Measurements from ENCODE around the gene MSMP.

The MSMP gene

DNA sequence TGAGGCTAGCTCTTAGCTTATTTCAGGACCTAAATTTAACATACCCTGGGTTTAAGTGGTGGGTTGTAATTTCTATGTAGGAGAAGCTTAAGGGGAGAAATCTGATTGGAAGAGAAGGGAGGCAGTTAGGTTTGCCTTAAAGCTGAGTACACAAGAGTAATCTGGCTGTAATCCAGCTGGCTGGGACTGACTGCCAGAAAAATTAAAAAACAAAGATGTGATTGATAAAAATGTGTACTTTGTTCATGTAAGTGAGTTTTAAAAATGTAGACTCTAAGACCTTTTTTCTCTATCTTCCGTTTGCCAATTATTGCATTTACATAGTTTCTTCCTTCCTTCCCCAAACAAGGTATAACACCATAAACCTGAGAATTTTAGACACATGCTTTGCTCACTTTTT lies 17.5 kb upstream of the MSMP start:
- no peak for DNase-seq (ENCODE audit: low read depth in 2 of 2)

DNA sequence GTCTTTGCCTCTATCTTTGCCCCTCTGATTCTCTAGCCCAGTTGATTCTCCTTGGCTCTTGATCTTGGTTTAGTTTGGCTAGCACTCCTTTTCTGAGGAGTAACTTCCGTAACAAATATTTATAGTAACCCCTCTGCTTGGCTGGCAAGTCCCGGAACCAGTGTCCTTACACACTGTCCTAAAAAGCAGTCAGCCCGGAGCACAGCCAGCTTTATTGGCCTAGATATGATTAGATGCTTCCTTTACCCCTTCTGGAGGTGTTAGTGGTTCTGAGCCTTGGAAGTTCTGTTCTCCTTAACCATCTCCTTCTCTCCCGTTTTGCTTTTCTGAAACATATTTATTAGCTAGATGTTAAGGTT lies 17.0 kb upstream of the MSMP start:
- no peak for DNase-seq (ENCODE audit: low read depth in 2 of 2)

DNA sequence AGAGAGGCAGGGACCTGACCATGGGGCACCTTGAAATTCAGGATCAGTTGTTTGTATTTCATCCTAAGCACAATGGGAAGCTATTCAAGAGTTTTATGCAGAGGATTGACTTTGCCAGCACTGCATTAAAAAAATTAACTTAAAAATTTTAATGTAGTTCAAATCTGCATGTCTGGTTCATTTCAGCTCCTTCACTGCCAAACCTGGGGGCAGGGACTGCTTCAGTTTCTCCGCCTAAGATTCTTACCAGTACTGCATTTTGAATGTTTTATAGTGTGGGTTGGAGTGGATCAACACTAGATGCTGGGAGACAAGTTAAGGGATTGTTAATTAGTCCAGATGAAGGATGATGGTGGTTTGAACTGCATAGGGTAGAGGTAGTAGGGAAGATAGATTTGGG lies 15.7 kb upstream of the MSMP start:
- DNase-seq (ENCODE audit: low read depth in 2 of 2) = no peak

DNA sequence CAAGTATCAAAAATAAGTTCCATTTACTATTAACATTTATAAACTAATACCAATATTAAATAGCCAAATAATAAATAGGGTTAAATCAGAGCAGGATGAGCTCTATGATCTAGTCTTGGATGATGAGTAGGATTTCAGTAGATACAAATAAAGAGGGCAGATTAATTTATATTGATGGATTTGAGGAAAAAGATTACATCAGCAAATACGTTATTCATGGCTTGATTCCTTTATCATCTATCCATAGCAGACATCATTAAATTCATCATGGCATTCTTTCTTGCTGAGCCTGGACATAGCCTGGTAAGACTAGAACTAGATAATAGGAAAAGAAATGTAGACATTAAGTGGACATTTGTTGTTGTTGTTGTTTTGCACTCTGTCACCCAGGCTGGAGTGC lies 13.4 kb upstream of the MSMP start:
- no peak for DNase-seq (ENCODE audit: low read depth in 2 of 2)

DNA sequence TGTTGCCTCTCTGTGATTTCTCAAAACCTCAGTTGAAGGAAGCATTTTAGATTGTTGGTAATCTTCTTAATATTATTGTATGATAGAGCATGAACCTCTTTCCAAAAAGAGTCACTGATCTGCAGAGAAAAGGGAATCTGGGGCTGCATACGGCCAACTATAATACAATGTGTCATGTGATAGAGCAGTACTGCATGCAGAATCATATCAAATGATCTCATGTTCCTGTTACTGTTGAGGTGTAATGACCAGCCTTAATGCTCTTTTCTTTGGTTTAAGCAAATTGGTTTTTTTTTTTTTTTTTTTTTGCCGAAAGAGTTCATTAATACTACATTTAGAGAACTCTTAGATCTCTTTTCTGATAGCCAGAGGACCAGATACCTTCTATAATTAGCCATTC lies 12.9 kb upstream of the MSMP start:
- no peak for DNase-seq (ENCODE audit: low read depth in 2 of 2)

DNA sequence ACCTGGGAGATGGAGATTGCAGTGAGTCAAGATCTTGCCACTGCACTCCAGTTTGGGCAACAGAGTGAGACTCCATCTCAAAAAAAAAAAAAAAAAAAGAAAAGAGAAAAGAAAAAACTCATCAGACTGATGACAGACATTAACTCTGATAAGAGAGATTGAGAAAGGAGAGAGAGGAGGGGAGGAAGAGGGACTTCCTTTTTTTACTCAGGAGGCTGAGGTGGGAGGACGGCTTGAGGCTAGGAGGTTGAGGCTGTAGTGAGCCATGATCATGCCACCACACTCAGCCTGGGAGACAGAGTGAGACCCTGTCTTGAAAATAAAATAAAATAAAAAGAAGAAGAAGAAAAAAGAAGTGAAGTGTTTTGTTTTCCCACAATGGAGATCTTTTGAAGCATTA lies 9.7 kb upstream of the MSMP start:
- DNase-seq (ENCODE audit: low read depth in 2 of 2) = no peak

DNA sequence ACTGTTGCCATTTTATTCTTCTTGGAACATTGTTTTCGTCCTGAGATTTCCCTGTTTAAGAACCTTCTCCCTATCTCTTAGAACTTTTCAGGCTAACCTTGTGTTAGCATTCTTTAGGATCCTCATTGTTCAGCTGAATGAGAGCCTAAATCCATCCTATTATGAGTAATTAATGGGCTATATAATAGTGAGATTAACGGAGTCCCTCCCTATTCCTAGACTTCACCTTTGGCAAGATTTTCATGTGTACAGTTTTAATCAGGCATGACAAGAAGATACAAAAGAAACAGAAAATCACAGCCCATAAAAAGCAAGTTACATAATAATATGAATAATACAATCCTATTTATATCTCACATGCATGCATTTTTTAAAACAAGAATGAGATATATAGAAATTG lies 9.1 kb upstream of the MSMP start:
- no peak for DNase-seq (ENCODE audit: low read depth in 2 of 2)

DNA sequence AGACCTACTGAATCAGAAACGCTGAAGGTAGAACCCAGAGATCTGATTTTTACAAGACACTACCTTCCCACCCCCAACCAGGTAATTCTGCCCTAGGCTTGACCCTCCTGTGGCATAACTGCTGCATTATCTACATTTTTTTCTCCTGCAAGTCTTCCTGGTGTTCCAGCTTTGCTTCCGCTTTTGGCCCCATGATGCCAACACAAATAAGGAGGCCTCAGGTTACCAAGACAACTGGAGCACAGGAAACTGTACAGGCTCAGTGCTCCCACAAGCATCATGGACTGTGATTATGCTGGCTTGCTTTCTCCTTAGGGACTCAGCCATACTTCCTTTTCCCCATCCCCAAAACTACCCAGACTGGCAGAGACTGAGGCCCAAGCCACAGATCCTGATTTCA lies 6.6 kb upstream of the MSMP start:
- no peak for DNase-seq (ENCODE audit: low read depth in 2 of 2)

DNA sequence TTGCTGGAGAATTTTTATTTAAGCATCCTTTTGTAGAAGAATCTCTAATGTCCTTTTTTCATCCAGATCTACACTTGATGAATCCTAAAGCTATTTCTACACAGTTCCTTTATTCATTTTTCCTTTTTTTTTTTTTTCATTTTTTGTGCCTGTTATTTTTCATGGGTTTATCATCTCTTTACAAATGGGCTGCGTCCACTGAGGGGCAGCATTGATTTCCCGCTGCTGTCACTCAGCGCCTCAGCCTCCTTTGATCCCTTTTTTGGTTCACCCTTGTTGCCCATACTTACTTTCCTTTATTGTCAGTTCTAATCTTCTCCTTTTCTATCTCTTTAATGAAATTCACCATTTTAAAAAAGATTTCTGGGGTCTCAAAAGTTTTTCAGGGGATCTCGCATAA lies 5.7 kb upstream of the MSMP start:
- no peak for DNase-seq (ENCODE audit: low read depth in 2 of 2)

DNA sequence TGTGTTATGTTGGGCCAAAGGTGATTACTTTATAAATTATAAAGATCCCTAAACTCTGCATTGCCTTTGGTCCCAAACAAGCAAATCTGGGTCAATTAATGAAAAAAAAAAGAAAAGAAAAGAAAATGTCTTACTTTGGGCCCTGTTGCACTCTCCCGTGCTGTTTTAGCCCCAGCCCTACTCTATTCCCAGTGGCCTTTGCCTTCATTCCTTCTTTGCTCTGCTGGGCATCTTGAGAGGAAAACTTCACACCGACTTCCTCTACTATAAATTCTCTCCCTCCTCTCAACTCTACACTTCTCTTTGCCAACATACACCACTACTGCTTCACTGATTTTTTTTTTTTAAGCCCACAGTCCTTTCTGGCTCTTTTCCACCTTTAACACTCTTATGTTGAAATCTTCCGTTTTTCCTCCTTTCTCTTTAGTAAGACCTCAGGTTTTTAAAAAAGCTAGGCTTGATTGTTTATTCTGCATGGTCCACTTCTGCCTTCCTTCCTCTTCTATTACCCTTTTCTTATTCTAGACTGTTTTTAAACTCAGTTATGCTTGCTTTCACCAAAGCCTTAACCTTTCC lies 4.5 kb upstream of the MSMP start:
- no peak for DNase-seq (ENCODE audit: low read depth in 2 of 2)

DNA sequence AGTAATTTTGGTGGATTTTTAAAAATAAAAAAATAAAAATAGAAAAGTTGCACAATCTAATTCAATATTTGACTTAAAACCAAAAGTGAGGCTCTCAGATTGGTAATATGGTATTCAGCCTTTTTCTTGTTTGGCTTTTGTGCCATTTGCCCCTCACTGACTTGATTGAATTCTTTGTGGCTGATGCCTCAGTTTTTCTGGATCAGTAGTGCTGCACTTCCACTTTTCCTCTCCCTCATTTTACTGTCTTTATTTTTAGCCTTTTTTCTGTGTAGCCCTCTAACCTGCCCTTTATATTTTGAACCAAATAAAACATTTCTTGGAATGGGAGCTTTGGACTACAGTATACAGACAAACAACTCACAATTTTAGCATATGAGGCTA lies 3.8 kb upstream of the MSMP start:
- no peak for DNase-seq (ENCODE audit: low read depth in 2 of 2)

DNA sequence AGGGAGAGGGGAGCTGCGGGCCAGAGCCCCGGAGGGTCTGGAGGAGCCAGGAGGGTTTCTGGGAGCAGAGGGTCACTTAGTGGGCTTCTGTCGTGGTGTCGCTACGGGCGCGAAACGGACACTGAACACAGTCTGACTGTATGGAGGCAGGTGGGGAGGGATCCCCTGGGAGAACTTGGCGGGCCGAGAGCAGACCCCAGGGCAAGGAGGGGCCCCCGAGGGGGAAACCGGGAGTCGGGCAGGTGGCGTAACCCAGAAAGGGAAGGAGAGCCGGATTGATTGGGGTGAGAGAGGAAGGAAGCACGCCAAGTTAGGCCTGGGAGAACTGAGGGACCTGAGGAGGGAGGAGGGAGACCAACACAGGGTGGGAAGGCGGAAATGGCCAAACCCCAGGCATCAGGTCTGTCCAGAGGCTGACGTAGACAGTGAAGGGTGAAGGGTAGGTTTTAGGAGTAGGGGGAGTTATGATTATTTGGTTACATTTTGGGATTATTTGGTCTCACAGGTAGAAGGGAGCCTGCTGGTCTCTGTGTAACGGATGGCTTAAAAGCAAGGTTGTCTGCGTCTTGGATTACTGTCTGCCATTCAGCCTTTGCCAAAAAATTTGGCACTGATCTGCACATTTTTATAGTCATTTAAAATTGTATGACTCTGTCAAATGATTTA lies 3.3 kb upstream of the MSMP start:
- DNase-seq (ENCODE audit: low read depth in 2 of 2) = no peak

DNA sequence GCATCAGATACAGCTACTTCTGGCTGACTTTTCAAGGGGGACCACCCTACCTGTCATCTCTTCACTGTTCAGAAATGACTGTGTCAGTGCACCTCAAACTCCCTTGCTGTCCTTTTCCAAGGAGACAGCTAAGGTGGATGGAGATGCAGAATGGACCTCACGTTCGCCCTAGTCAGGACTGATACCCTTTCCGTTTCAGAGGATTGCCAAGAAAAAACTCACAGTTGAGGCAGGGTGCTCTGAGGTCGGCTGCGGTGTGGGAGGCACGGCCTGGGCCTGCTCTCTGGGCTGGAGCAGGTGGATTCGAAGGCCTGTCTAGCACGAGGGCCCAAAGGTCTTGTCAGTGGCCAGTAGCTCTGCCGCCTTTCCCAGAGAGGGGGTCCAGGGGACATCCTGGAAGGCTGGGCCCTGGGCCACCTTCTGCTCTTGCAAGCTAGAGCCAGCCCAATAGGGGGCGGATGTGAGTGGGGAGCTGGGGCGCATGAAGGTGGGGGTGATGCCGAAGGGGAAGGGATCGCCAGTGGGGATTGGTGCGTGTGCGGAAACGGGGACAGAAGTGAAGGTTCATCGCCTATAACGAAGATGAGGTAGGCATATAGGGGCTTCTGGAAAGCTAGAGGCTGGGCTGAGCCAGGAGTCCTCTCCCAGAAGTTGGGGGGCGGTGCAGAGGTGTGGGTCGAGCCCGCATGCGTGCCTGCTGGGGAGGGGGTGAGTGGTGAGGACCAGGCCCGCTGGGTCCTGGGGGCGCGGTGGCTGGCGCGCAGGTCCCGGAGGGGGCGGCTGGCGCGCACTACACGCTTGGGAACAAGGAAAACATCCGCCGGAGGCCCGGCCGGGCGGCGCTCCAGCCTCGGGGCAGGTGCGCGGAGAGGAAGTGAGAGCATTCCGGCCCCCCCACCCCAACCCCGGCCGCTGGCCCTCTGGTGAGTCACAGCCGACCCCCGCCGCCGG lies 2.5 kb upstream of the MSMP start:
- DNase-seq (ENCODE audit: low read depth in 2 of 2) = peak in 1 of 2 donors; percentile 59

DNA sequence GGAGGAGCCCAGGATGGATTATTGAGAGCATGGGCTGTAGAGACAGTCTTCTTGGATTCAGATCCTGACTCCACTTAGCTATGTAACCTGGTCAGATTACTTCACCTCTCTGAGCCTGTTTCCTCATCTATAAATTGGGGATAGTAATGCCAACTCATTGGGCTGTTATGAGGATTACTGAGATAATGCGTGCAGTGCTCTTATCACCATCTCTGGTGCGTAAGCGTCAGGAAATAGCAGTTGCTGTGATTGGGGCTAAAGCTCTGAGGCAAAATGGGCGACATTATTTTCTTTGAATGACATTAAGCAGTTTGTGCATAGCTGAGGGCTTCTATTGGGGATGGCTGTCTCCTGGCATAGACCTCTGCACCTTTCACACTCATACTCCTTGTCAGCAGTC lies 995 bp upstream of the MSMP start:
- DNase-seq (ENCODE audit: low read depth in 2 of 2) = no peak

DNA sequence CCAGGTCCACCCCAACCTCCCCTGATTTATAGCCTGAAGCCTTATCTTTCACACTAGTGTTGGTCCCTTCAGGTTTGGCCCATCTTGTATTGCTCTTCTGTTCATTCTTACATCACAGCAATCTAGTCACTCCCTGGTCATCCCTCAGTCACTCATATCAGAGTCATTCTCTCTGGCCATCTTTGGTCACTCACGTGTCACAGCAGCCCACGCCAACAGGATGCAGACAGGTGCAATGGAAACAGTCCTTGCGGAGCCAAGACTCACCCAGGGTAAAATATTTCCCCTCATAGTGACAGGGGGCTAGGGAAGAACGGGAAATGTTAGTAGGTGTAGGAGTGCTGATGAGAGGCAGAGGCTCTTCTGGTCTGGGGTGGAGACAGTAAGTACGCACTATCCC lies 610 bp downstream of the MSMP start:
- no peak for DNase-seq (ENCODE audit: low read depth in 2 of 2)

DNA sequence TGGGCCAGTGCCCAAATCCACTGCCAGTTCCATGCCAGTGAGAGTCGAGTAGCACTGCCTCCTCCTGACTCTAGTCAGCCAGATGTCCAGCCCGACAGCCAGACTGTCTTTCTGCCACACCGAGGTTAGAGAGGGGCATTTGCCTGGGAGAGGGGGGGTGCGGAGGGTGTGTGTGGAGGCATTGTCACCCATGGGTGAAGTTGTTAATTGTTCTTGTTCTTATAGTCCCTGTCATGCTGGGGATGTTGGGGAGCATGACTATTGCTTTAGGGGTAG lies 3.9 kb downstream of the MSMP start:
- DNase-seq (ENCODE audit: low read depth in 2 of 2) = no peak

DNA sequence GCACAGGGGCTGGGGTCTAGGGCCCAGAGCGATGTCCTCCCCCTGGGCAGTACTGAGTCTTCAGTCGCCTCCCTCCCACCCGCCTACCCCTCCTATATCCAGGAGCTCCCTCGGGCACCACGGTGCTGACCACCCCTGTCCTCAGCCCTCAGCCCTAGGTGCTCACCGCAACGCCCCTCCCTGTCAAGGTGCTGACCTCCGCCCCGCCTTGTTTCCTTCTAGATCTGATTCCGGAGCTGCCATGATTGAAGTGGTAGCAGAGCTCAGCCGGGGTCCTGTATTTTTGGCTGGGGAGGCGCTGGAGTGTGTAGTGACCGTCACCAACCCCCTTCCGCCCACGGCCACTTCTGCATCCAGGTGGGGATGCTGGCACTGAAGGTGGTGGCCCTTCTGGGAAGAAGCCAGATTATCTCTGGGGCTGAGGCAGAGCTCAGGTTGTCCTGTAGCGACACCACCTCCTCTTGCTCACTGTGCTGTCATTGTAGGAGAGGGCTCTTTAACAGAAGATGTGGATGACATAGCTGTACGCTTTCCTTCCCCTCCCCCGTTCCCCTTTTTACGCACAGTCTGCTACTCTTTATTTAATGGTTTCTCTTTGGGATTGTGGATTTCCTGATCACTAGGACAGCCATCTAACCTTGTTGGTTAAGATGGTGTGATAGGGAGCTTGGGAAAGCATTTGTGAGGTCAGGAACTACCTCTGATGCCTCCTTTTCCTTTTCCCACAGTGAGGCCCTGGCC lies 4.4 kb downstream of the MSMP start:
- DNase-seq (ENCODE audit: low read depth in 2 of 2) = no peak

DNA sequence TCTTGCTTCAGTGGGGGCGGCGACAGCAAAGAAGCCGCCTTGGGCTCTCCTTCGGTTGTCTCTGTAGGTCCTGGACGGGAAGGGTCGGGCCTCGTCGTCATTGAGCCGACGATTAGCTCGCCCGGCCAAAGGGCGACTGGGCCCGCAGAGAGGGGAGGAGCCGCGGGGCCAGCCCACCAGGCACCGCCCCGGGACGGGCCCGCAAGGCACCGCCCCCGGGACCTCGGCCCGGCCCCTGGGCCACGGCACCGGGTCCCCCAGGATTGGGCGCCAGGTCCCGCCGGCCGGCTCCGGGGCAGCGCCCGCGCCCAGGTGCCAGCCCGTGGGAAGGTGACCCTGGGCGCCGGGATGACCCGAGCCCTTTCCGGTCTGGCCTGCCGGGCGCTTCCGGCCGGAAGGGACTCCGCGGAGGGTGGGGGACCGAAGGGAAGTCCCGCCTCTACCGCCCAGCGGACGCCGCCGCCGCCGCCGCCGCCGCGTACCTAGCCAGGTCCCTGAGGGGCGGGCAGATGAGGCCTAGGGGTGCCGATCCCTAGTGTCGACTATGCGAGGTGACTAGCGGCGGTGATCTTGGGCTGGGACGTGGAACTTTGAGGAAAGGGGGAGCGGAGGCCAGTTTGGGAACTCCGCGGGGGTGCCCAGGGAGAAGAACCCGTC lies 5.1 kb downstream of the MSMP start, which contains the start of the genes GBA2 and RGP1:
Gene GBA2, minus strand, starts transcription at position 371 of the 657 bp plus-strand sequence. CDS start 524 bp downstream, outside the sequence.
Gene RGP1, plus strand, starts transcription at position 430 of the 657 bp plus-strand sequence. CDS start 469 bp downstream, outside the sequence.
- peak in 1 of 2 donors; percentile 47 for DNase-seq (ENCODE audit: low read depth in 2 of 2)

DNA sequence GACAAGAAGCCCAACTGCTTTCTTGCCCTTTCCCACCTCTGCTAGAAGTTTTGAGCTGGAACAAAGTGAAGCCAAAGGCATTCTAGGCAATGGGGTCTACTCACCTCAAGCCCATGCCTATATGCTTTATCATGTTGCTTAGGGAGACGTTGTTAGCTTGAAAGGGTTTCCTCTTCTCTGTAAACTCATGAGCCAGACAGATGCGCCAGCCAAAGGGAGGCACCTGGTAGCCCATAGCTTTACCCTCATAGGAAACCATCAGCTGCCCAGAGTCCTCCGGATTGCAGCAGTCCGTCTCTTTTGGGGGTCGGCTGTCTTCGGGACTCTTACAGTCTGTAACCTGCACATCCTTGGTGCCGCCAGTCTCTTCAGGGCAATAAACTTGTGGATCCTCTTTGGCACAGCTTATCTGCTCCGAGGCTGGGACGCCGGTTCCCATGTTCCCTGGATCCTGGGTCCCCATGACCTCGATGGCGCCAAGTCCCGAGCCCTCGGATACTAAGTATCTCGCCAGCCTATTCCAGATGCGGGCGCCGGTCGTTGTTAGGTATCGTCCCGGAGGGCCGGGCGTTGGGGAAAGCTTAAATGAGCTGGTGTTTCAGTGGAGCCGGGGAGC lies 5.7 kb downstream of the MSMP start:
- no peak for DNase-seq (ENCODE audit: low read depth in 2 of 2)

DNA sequence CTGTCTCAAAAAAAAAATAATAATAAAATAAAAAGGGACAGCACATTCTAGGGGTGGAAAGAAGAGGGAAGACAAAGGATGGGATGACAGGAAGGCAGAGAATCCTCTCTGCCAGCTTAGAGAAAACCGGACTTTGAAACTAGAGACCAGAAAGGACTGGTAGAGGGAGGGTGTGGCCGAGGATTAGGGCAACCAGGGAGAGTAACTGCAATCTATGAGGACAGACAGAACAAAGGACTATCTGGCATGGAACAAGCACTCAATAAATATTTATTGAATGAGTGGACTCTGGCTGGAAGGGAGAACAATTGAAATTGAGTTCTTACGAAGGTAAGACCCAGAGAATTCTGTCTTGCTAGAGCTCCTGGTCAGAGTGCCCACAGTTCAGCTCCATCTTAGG lies 7.5 kb downstream of the MSMP start:
- no peak for DNase-seq (ENCODE audit: low read depth in 2 of 2)

DNA sequence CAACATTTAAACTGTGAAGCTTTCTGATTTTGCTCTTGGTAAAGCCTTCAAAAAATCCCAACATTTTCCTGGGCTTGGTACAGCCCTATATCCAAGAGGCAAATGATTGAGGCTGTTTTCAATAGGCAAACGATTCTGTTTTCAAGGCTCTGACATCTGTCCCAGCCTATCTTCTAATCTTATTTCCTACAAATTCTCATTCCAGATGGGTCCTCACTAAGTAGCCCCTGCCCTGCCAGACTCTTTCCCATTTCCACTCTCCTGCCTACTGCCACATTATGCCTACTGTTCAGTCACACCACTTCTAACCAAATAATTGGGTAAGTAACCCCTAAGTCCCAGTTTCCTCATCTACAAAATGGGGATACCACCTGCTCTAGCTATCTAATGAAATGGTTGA lies 8.5 kb downstream of the MSMP start:
- no peak for DNase-seq (ENCODE audit: low read depth in 2 of 2)
